GM23338 (cell line): ENCODE results near the gene IL11RA. TPM values are rescaled to one million over a fixed set of nuclear protein-coding genes. Genes with fewer than 3 reads are reported as not detected.
A peak's percentile ranks its signal among the peaks of the same experiment; 100 is the strongest.

Experiments
- ATAC-seq: fragments of 200-7000 bp; cut with Tn5 transposase; 3 replicates; pipeline ENCODE4 v1.9.1; 2020
- DNase-seq: peaks from one replicate; pipeline ENCODE4 v3.0.0-alpha.2; 2015; ENCODE audit warnings: low spot score
- H2AFZ ChIP-seq: fragments of 200-600 bp; sonication (generic); 2 replicates; pipeline ENCODE4 v1.8.0; 2016; ENCODE audit warnings: antibody characterized with exemption, mild to moderate bottlenecking, moderate library complexity
- H3F3A ChIP-seq: fragments of 200-600 bp; sonication (generic); replicated peaks from 2 replicates; pipeline ENCODE4 v1.8.0; 2017; ENCODE audit warnings: antibody characterized with exemption, mixed run types, low read depth
- H3K27ac ChIP-seq: fragments of 200-600 bp; sonication (generic); 2 replicates; pipeline ENCODE4 v1.6.1; 2016; ENCODE audit warnings: low read depth
- H3K27me3 ChIP-seq: fragments of 200-600 bp; sonication (generic); 2 replicates; pipeline ENCODE4 v1.8.0; 2016; ENCODE audit warnings: mild to moderate bottlenecking, mixed run types, moderate library complexity; ENCODE audit not compliant: insufficient read depth
- H3K36me3 ChIP-seq: fragments of 200-600 bp; sonication (generic); 2 replicates; pipeline ENCODE4 v1.8.0; 2016; ENCODE audit warnings: mild to moderate bottlenecking; ENCODE audit not compliant: insufficient read depth
- H3K4me1 ChIP-seq: fragments of 200-600 bp; sonication (generic); 2 replicates; pipeline ENCODE4 v1.8.0; 2016; ENCODE audit warnings: mild to moderate bottlenecking, moderate library complexity; ENCODE audit not compliant: insufficient read depth
- H3K4me2 ChIP-seq: fragments of 200-600 bp; sonication (generic); 2 replicates; pipeline ENCODE4 v1.7.1; 2017; ENCODE audit warnings: mixed run types
- H3K4me3 ChIP-seq: fragments of 200-600 bp; sonication (generic); 2 replicates; pipeline ENCODE4 v1.6.1; 2016; ENCODE audit warnings: mixed run types
- H3K79me2 ChIP-seq: fragments of 200-600 bp; sonication (generic); replicated peaks from 2 replicates; pipeline ENCODE4 v1.8.0; 2017; ENCODE audit warnings: mild to moderate bottlenecking; ENCODE audit not compliant: insufficient read depth
- H3K9me2 ChIP-seq: fragments of 200-600 bp; sonication (generic); 2 replicates; pipeline ENCODE4 v1.8.0; 2017; ENCODE audit not compliant: insufficient read depth
- H4K20me1 ChIP-seq: fragments of 200-600 bp; sonication (generic); replicated peaks from 2 replicates; pipeline ENCODE4 v1.8.0; 2017; ENCODE audit warnings: mild to moderate bottlenecking; ENCODE audit not compliant: insufficient read depth
- H3K27ac Mint-ChIP-seq: 2 replicates; pipeline ENCODE4 v1.8.0; 2020; ENCODE audit warnings: inconsistent platforms, mild to moderate bottlenecking, moderate library complexity, mixed read lengths
- H3K27me3 Mint-ChIP-seq: 3 replicates; pipeline ENCODE4 v1.8.0; 2022; ENCODE audit warnings: low read depth, mild to moderate bottlenecking, moderate library complexity, mixed read lengths, inconsistent platforms; ENCODE audit not compliant: insufficient read depth, poor library complexity
- H3K36me3 Mint-ChIP-seq: 3 replicates; pipeline ENCODE4 v1.8.0; 2021; ENCODE audit warnings: low read depth, mild to moderate bottlenecking, inconsistent platforms, moderate library complexity, mixed read lengths
- H3K4me1 Mint-ChIP-seq: 3 replicates; pipeline ENCODE4 v1.8.0; 2020; ENCODE audit warnings: mild to moderate bottlenecking, inconsistent platforms, mixed read lengths
- H3K4me3 Mint-ChIP-seq: 3 replicates; pipeline ENCODE4 v1.8.0; 2021; ENCODE audit warnings: moderate library complexity, mild to moderate bottlenecking, inconsistent platforms, mixed read lengths
- H3K9me3 Mint-ChIP-seq: 3 replicates; pipeline ENCODE4 v1.8.0; 2020; ENCODE audit warnings: moderate library complexity, mild to moderate bottlenecking, inconsistent platforms, mixed read lengths
- EZH2 ChIP-seq: fragments of 200-600 bp; sonication (generic); IDR thresholded peaks from one replicate; pipeline ENCODE4 v1.8.0; 2017; ENCODE audit warnings: antibody characterized with exemption, mild to moderate bottlenecking, low read depth; ENCODE audit not compliant: unreplicated experiment
- POLR2AphosphoS5 ChIP-seq: IDR thresholded peaks from 2 replicates; pipeline ENCODE4 v1.6.1; 2016; ENCODE audit warnings: antibody characterized with exemption, low read depth
- polyA plus RNA-seq: library from polyadenylated mRNA; unstranded; fragments of >200 nt; fragmentation: Nextera tagmentation; extraction: Ambion mirVana; gene quantifications from 2 replicates; pipeline ENCODE4 v1.2.1, GENCODE V29; 2016
- total RNA-seq: library from RNA; depleted of rRNA; stranded (reverse); fragments of >200 nt; shearing (Covaris generic); gene quantifications from 2 replicates; pipeline ENCODE4 v1.2.3, GENCODE V29; 2014
- TF ChIP-seq, protein P1 (sequence below): fragments of 250-450 bp; sonication (Bioruptor Pico); IDR thresholded peaks from 2 replicates; pipeline ENCODE4 v1.5.0; 2020; ENCODE audit warnings: mild to moderate bottlenecking, moderate library complexity

Gene IL11RA
- total and polyA plus RNA-seq, 2 experiments from 2014 or later = 3.1 to 5.8 TPM

DNA sequence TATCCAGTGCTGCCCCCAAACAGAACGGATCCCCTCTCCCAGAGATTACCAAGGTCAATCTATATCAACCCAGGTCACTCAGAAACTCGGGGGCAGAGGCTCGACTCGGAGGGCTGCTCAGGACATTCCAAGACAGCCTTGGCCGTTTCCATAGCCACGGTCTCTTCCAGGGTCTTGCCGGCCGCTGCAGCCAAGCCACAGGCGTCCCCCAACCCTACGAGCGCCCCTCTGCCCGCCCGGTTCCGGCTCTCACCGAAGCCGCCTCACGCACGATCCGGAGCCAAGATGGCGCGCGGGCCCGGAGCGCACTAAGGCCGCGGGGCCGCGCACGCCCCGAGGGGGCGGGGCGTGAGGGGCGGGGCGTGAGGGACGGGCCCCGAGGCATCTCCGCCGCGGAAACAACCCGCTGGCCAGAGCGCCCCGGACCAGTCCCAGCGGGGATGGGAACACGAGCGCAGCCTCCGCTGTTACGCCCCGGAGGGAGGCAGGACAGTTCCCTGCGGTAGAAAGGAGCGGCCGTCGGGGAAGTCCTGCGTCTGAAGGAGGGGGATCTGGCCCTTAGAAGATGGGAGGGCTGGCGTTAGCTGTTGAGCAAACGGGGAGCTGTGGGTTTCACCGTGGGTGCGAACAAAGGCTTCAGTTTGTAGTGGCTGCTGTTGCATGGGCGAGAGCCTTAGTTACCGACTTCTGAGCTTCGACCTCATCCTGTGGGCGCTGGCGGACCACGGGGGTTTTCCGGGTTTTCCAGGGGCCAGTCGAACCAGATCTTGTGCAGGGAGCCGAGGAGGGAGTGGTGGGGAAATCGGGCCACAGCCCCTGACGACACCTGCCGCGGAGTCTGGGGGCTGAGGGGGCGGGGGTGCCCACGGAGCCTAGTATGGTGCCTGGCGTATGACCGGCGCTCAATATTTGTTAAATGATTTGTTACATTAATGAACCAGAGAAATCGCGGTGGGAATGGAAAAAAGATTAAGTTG lies 39.9 kb upstream of the IL11RA start, which contains the start of gene RPP25L:
Gene RPP25L, minus strand, starts transcription at position 287 of the 977 bp plus-strand sequence. CDS start 801 bp downstream, outside the sequence.
- peak within 1 kb of the TSS; percentile 94 for H3K27ac Mint-ChIP-seq
- Histone ChIP-seq H3K27ac (no peak within 1 kb of the TSS), H2AFZ (peak within 1 kb of the TSS; percentile 97), H3K4me1 (peaks cover 7% of the 10 kb centered on the region; the same call in 1 of the 2 replicates), H3F3A (0 out of 2 replicates have a peak, but pooled peaks cover 3% of the 10 kb centered on the region), H3K4me3 (peak within 1 kb of the TSS; percentile 86), H3K79me2 (no peaks in the 10 kb centered on the region), H3K36me3 (no peaks in the 10 kb centered on the region), H3K4me2 (peak within 1 kb of the TSS; percentile 94), H4K20me1 (no peaks in the 10 kb centered on the region), H3K27me3 (peaks cover 5% of the 10 kb centered on the region), H3K9me2 (no peaks in the 10 kb centered on the region)
- peak within 1 kb of the TSS; percentile 93 for H3K4me3 Mint-ChIP-seq
- DNase-seq (peak; percentile 91), ATAC-seq (peak; percentile 89)
- H3K9me3 Mint-ChIP-seq = no peaks in the 10 kb centered on the region
- peaks cover 19% of the 10 kb centered on the region for H3K27me3 Mint-ChIP-seq
- TF ChIP-seq, protein P1, sequence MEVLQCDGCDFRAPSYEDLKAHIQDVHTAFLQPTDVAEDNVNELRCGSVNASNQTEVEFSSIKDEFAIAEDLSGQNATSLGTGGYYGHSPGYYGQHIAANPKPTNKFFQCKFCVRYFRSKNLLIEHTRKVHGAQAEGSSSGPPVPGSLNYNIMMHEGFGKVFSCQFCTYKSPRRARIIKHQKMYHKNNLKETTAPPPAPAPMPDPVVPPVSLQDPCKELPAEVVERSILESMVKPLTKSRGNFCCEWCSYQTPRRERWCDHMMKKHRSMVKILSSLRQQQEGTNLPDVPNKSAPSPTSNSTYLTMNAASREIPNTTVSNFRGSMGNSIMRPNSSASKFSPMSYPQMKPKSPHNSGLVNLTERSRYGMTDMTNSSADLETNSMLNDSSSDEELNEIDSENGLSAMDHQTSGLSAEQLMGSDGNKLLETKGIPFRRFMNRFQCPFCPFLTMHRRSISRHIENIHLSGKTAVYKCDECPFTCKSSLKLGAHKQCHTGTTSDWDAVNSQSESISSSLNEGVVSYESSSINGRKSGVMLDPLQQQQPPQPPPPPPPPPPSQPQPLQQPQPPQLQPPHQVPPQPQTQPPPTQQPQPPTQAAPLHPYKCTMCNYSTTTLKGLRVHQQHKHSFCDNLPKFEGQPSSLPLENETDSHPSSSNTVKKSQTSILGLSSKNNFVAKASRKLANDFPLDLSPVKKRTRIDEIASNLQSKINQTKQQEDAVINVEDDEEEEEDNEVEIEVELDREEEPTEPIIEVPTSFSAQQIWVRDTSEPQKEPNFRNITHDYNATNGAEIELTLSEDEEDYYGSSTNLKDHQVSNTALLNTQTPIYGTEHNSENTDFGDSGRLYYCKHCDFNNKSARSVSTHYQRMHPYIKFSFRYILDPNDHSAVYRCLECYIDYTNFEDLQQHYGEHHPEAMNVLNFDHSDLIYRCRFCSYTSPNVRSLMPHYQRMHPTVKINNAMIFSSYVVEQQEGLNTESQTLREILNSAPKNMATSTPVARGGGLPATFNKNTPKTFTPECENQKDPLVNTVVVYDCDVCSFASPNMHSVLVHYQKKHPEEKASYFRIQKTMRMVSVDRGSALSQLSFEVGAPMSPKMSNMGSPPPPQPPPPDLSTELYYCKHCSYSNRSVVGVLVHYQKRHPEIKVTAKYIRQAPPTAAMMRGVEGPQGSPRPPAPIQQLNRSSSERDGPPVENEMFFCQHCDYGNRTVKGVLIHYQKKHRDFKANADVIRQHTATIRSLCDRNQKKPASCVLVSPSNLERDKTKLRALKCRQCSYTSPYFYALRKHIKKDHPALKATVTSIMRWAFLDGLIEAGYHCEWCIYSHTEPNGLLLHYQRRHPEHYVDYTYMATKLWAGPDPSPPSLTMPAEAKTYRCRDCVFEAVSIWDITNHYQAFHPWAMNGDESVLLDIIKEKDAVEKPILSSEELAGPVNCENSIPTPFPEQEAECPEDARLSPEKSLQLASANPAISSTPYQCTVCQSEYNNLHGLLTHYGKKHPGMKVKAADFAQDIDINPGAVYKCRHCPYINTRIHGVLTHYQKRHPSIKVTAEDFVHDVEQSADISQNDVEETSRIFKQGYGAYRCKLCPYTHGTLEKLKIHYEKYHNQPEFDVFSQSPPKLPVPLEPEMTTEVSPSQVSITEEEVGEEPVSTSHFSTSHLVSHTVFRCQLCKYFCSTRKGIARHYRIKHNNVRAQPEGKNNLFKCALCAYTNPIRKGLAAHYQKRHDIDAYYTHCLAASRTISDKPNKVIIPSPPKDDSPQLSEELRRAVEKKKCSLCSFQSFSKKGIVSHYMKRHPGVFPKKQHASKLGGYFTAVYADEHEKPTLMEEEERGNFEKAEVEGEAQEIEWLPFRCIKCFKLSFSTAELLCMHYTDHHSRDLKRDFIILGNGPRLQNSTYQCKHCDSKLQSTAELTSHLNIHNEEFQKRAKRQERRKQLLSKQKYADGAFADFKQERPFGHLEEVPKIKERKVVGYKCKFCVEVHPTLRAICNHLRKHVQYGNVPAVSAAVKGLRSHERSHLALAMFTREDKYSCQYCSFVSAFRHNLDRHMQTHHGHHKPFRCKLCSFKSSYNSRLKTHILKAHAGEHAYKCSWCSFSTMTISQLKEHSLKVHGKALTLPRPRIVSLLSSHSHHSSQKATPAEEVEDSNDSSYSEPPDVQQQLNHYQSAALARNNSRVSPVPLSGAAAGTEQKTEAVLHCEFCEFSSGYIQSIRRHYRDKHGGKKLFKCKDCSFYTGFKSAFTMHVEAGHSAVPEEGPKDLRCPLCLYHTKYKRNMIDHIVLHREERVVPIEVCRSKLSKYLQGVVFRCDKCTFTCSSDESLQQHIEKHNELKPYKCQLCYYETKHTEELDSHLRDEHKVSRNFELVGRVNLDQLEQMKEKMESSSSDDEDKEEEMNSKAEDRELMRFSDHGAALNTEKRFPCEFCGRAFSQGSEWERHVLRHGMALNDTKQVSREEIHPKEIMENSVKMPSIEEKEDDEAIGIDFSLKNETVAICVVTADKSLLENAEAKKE (CRISPR knock-in tag) = no peak
- TF ChIP-seq POLR2AphosphoS5 (peak; percentile 95), EZH2 (peak; percentile 42)
- peaks cover 11% of the 10 kb centered on the region for H3K4me1 Mint-ChIP-seq
- H3K36me3 Mint-ChIP-seq = no peaks in the 10 kb centered on the region
